GM18519 (cell line): ENCODE measurements around the gene RAG1.
"Not testable (repeated sequence)": the region's sequence is repeated elsewhere in the genome, so short reads cannot be mapped to it uniquely, and the experiment has no call there.

Experiments used
- ATAC-seq: cut with Tn5 transposase; IDR thresholded peaks from one replicate; pipeline ENCODE4 v1.9.1; 2021; ENCODE audit warnings: mild to moderate bottlenecking, moderate library complexity; ENCODE audit not compliant: unreplicated experiment, low FRiP score

The RAG1 gene

DNA sequence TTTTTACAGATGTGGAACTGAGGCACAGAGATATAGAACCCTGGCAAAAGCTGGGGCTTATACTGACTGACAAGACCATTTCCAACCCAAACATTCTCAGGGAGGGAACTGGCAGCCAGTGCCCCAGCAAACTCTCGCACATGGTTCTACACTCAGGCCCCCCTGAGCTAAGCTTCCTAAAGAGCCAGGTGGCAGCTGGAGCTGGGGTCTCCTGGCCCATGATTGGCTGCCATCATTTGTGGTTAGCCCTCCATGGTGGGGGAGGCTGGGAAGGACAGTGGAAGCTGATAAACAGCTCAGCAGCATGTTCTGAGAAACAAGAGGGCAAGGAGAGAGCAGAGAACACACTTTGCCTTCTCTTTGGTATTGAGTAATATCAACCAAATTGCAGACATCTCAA lies at the start of gene RAG1:
Gene RAG1 (plus strand): TSS at position 314 of the 400 bp plus-strand sequence. CDS start 5,298 bp downstream, outside the sequence.
- ATAC-seq, result no peak

DNA sequence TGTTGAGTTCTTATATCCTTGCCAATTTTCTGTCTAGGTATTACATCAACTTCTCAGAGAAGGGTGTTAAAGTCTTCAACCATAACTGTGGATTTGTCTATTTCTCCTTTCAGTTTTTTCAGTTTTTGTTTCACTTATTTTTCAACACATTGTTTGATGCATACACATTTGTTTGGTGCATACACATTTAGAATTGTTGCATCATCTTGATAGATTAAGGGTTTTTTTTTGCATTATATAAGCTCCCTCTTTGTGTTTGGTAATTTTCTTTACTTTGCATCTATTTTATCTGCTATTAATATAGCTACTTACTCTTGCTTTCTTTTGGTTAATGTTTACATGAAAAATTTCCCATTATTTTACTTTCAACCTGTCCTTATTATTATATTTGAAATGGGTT lies 37.0 kb upstream of the RAG1 start:
- ATAC-seq, result no peak

DNA sequence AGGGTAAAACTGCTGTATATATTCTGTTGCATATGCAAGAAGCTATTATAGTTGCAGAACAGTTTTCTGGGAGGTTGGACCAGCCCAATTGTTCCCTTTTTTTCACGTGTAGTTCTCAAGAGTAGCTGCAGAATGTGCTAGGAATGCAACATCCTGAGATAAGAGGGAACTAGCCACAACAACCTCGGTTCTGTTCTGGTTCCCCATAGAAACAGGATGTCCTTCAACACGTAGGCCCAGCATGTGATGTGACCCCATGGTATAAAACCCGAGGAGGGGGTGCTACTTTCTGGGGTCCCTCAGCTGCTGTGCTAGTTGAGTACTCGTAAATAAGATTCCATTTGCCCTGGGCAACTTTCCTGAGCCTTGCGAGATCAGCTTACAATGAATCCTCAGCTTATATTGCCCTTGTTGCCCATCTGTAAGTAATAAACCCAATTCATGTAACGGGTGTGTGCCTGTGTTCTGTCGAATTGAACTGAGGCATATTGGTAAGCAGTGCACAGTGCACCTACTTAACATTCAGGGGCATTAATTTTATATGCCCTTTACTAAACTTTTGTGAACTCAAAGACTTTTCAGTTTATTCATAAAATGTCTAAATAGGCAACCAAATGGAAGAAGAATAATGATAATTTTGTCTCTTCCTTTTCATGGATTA lies 34.7 kb upstream of the RAG1 start:
- no peak for ATAC-seq

DNA sequence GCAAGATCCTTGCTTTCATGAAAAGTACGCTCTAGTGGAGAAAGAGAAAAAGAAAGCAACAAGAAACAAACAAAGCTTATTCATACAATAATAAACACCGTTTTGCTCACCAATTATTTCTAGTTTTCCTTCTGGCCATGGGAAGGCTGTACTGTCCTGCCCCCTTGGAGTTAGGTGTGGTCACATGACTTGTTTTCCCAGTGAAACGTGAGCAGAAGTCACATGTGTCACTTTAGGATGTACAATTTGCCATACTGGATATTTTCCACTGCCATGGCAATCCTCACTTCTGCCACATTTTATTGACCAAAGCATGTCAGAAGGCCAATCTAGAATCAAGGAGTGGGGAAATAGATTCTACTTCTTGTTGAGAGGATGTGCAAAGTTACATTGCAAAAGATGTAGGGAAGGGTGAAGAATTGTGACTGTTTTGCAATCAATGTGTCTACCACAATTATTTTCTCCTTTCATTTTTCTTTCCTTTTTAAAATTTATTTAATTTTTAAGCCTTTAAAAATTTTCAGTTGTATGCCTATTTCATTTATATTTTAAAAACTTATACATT lies 33.4 kb upstream of the RAG1 start:
- no peak for ATAC-seq

DNA sequence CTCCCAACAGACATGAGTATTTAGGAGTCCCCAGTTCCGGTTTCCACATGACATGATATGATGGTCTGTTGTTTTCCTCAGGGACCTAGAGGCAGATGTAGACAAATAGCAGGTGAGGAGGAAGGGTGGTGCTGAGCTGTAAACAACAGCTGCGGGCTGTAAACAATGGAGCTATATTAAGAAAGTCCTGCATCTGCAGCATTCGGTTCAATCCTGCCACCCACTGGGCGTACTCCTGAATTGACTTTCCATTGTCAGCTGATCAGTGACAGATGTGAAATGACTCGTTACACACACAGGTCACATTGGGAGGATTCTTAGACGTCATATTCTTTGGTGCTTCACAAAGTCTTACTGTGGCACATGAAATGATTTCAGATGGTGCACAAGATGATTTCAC lies 26.8 kb upstream of the RAG1 start:
- peak; percentile 99 for ATAC-seq

DNA sequence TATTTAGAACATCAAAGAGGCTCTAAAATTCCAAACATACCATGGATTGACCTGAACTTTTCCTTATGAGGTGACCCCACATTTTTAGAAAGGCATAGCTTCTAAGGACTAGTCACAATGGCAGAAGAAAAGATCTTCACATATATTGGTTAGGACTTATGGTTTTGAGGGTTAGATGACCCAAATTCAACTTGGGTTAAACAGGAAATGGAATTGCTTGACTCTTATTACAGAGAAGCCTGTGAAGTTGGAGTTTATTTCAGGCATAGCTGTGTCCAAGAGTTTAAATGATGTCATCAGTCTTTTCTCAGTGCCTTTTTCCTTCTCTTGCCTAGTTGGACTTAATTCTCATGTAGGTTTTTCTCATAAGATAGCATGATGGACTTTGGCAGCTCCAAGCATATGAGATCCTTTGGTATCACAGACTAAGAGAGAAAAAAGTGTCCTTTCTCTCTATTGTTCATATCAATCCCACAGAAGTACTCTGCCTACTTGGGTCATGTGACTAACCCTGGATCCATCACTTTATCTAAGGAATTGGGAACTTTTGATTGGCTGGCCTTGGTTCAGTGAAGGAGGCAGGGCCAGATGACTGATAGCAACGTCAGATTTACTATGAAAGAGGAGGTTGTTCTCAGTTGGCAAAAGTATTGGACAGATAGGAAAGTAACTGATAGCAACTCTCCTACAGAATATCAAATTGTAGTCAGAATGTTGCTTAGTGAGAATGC lies 17.3 kb upstream of the RAG1 start:
- no peak for ATAC-seq

DNA sequence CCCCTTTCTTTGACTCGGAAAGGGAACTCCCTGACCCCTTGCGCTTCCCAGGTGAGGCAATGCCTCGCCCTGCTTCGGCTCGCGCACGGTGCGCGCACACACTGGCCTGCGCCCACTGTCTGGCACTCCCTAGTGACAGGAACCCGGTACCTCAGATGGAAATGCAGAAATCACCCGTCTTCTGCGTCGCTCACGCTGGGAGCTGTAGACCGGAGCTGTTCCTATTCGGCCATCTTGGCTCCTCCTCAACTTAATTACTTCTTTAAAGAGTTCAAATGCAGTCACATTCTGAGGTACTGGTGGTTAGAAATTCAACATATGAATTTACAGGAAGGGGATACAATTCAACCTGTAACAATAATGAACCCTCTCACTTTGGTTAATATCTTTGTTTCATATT lies 10.4 kb upstream of the RAG1 start:
- not testable (repeated sequence) for ATAC-seq

DNA sequence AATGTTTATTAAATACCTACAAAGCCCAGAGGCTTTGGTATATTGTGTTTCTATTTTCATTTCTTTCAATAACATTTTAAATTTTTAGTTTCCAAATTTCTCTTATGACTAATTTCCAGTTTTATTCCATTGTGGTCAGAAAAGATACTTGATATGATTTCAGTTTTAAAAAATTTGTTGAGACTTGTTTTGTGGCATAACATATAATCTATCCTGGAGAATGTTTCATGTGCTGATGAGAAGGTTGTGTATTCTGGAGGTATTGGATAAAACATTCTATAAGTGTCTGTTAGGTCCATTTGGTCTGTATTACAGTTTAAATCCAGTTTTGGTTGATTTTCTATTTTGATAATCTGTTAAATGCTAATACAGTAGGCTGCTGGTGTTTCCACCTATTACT lies 9.8 kb upstream of the RAG1 start:
- no peak for ATAC-seq

DNA sequence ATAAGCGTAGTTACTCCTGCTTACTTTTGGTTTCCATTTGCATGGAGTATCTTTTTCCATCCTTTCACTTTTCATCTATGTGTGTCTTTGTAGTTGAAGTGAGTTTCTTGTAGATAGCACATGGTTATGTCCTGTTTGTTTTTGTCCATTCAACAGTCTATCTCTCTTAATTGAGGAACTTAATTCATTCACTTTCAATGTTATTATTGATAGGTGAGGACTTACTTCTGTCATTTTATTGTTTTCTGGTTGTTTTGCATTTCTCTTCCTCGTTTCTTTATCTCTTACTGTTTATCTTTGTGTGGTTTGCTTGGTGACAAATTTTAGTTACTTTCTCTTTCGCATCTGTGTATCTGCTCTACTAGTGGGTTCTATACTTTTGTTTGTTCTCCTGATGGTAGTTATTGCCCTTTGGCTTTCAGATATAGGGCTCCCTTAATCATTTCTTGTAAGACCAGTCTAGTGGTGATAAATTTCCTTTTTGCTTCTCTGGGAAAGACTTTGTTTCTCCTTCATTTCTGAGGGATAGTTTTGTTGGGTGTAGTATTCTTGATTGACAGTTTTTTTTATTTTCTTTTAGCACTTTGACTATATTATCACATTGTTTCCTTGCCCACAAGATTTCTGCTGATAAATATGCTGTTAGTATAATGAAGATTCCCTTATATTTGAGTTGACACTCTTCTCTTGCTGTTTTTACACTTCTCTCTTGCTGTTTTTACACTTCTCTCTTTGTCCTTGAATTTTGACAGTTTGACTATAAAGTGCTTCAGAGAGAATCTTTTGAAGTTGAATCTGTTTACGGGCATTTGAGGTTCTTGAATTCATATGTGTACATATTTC lies 9.0 kb upstream of the RAG1 start:
- peak; percentile 92 for ATAC-seq

DNA sequence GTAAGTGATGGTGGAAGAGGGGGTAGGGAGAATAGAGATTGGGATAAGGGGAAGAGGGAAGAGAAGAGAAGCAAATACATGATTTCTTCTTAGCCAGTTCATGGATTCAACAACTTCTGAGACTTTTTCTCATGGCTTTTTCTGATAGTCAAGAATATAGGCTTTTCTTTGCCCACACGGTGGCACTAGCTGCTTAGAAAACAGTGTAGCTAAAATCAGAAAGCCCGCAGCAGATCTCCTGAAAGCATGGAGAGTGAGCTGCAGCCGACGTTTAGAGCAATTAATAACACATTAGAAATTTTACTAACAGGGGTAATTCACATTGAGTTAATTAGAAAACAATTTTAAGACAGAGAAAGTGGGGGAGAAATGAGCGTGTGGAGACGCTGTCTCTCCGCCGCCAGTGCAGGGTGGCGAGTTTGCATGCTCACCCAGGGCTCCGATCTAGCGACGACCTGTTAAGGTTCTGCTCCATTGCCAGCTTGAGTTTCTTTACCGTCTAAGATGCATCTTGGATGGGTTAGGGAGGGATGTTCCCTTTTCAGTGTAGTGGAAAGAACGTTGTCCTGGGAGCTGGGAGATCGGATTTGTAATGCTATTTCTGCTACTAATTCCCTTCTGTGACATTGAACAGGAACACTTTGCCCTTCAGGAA lies 3.3 kb upstream of the RAG1 start:
- ATAC-seq, result peak; percentile 49

DNA sequence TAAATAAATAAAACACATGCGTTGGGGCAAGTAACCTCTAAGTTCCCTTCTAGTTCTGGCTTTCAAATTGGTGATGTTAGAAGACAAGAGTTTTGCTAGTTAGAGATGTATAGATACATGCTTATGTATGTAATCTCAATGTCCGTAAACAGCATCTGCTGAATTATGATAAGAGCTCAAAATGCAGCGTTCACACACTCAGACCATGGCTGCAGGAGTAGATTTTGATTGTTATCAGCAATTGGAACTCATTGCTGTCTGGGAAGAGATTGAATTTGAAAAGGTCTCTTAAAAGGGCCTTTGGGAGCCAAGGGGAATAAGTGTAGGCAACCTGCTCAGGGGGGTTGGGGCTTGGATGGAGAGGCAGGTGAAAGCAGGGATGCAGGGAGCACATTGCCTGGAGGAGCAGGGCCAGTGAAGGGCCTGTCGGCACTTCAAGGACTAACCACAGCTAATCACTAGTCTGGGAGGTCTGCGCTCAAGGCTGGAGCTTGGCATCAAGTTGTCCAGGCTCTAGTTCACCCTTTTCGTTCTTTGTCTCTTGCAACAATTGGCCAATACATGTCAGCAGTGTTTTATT lies 2.7 kb upstream of the RAG1 start:
- ATAC-seq, result no peak

DNA sequence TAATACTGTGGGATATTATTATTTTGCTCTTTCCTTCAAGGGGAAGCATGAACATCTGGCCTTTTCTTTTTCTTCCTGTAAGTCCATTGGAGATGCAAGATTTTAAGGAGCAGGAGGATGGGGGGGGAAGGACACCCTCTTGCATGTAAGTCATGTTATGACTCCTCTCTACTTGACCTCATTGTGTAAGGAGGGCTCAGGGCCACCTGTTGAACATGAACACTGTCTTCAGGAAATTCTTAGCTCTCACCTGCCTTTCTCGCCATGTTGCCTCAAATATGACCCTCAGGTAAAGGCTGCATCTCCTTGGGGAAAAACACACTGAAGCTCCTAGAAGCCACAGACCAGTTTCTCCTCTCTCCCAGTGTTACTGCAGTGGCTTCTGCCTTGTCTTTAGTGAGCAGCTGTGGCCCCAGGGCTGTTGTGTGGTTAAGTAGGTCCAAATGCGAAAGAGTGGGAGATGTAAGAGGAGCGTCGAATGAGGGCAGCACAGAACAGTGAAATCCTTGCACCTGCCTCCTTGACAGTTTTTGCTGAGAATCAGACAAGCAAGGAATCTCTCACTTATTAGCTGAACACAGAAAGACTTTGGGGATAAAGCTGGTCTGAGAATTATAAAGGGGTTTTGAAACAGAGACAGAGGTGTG lies 1.3 kb upstream of the RAG1 start:
- ATAC-seq, result no peak

DNA sequence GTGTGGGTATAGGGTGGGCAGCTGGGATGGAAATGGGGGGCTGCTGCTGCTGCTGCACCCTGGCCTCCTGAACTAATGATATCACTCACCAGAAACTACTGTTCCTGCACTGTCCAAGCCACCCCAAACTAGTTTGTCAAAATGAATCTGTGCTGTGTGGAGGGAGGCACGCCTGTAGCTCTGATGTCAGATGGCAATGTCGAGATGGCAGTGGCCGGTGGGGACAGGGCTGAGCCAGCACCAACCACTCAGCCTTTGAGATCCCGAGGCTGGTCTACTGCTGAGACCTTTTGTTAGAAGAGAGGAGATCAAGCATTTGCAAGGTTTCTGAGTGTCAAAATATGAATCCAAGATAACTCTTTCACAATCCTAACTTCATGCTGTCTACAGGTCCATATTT lies 1.3 kb downstream of the RAG1 start:
- no peak for ATAC-seq

DNA sequence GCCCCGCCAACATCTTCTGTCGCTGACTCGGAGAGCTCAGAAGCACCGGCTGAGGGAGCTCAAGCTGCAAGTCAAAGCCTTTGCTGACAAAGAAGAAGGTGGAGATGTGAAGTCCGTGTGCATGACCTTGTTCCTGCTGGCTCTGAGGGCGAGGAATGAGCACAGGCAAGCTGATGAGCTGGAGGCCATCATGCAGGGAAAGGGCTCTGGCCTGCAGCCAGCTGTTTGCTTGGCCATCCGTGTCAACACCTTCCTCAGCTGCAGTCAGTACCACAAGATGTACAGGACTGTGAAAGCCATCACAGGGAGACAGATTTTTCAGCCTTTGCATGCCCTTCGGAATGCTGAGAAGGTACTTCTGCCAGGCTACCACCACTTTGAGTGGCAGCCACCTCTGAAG lies 6.7 kb downstream of the RAG1 start:
- no peak for ATAC-seq

DNA sequence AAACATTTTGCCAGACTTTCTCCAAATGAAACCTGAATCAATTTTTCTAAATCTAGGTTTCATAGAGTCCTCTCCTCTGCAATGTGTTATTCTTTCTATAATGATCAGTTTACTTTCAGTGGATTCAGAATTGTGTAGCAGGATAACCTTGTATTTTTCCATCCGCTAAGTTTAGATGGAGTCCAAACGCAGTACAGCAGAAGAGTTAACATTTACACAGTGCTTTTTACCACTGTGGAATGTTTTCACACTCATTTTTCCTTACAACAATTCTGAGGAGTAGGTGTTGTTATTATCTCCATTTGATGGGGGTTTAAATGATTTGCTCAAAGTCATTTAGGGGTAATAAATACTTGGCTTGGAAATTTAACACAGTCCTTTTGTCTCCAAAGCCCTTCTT lies 9.6 kb downstream of the RAG1 start:
- no peak for ATAC-seq

DNA sequence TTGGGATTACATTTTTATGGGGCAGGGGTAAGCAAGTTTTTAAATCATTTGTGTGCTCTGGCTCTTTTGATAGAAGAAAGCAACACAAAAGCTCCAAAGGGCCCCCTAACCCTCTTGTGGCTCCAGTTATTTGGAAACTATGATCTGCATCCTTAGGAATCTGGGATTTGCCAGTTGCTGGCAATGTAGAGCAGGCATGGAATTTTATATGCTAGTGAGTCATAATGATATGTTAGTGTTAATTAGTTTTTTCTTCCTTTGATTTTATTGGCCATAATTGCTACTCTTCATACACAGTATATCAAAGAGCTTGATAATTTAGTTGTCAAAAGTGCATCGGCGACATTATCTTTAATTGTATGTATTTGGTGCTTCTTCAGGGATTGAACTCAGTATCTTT lies 10.1 kb downstream of the RAG1 start:
- ATAC-seq, result no peak

DNA sequence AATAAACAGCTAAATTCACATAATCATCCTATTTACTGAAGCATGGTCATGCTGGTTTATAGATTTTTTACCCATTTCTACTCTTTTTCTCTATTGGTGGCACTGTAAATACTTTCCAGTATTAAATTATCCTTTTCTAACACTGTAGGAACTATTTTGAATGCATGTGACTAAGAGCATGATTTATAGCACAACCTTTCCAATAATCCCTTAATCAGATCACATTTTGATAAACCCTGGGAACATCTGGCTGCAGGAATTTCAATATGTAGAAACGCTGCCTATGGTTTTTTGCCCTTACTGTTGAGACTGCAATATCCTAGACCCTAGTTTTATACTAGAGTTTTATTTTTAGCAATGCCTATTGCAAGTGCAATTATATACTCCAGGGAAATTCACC lies 10.7 kb downstream of the RAG1 start:
- no peak for ATAC-seq

DNA sequence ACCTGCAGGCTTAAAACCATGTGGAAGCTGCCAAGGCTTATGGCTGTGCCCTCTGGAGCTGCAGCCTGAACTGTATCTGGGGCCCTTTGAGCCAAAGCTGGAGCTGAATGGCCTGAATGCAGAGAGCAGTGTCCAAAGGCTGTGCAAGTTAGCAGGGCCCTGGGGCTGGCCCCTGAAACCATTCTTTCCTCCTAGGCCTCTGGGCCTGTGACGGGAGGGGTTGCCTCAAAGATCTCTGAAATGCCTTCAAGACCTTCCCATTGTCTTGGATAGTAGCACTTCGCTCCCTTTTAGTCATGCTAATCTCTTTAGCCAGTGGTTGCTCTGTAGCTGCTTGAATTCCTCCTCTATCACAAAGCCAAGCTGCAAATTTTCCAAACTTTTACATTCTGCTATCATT lies 13.7 kb downstream of the RAG1 start:
- ATAC-seq, result no peak

DNA sequence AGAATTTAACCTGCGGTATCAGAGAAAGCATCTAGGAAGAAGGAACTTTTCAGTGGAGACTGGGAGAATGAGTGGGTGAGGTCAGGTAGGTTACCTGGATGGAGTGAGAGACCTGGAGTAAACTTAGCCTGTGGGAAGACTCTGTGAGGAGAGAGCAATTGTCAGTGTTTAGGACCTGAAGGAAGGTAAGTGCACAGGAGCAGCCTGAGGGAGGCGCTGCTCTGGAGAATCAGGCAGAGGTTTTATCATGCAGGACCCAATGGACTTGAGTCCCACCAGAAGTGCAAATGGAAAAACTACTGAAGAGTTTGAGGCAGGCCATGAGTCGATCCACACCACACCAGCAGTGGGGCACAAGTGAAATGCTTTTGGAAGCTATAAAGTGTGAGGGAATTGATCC lies 15.9 kb downstream of the RAG1 start:
- ATAC-seq, result no peak

DNA sequence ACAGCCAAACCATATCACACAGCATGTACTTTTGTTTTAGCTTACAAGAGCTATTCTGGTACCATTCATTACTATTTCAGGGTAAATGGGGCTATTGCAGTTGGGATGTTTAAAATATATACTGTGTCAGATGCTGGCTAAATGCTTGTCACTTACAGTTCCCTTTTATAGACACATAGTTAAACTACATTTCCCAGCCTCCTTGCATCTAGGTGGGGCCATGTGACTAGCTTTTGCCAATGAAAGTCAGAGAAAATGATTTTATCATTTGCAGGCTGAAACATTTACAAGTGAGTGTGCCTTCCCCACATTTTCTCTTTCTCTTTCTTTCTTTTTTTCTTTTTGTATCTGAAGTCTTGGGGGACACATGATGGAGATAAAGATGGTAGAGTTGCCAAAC lies 18.7 kb downstream of the RAG1 start:
- peak; percentile 85 for ATAC-seq
